ENCODE data around the gene PRDM15.

PRDM15 gene

GRCh38 chr21:41750532-41751151 lies 128.5 kb downstream of the PRDM15 start:
- in situ Hi-C loops (cut with MboI; ENCODE audit: low pct_unique_long_range_greater_than_20kb, low sequenced_read_pairs, unreplicated experiment): no loop called here
- no peak for TF ChIP-seq CTCF (IDR thresholded peaks at IDR 0.05; ENCODE audit: extremely low read depth, insufficient read depth, missing control alignments)
- DNase-seq (ENCODE audit: low spot score): no peak

GRCh38 chr21:41750051-41750450 lies 129.1 kb downstream of the PRDM15 start:
- in situ Hi-C loops (cut with MboI; ENCODE audit: low pct_unique_long_range_greater_than_20kb, low sequenced_read_pairs, unreplicated experiment): no loop called here
- DNase-seq (ENCODE audit: low spot score): no peak
- no peak for TF ChIP-seq CTCF (IDR thresholded peaks at IDR 0.05; ENCODE audit: extremely low read depth, insufficient read depth, missing control alignments)

- no peak for TF ChIP-seq CTCF (IDR thresholded peaks at IDR 0.05; ENCODE audit: extremely low read depth, insufficient read depth, missing control alignments)
- DNase-seq (ENCODE audit: low spot score): no peak
- in situ Hi-C loops (cut with MboI; ENCODE audit: low pct_unique_long_range_greater_than_20kb, low sequenced_read_pairs, unreplicated experiment): no loop called here
Observed at GRCh38 chr21:41749286-41749685, 129.9 kb downstream of the PRDM15 start.

Data from GM13977 (cell line).